Measurements from ENCODE around the gene PDZD4.

DNA sequence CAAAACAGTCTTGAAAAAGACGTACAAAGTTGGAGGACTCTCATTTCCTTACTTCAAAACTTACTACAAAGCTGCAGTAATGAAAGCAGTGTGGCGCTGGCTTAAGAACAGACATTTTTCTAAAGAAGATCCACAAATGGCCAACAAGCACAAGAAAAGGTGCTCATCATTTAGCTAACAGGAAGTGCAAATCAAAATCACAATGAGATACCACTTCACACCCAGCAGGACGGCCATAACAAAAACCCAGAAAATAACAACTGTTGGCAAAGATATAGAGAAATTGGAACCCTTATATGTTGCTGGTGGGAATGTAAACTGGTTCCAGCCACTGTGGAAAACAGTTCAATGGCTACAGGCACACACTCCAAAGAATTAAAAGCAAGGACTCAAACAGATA lies 3.3 kb downstream of the PDZD4 start:
- TF ChIP-seq, protein P1, sequence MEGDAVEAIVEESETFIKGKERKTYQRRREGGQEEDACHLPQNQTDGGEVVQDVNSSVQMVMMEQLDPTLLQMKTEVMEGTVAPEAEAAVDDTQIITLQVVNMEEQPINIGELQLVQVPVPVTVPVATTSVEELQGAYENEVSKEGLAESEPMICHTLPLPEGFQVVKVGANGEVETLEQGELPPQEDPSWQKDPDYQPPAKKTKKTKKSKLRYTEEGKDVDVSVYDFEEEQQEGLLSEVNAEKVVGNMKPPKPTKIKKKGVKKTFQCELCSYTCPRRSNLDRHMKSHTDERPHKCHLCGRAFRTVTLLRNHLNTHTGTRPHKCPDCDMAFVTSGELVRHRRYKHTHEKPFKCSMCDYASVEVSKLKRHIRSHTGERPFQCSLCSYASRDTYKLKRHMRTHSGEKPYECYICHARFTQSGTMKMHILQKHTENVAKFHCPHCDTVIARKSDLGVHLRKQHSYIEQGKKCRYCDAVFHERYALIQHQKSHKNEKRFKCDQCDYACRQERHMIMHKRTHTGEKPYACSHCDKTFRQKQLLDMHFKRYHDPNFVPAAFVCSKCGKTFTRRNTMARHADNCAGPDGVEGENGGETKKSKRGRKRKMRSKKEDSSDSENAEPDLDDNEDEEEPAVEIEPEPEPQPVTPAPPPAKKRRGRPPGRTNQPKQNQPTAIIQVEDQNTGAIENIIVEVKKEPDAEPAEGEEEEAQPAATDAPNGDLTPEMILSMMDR (conservative IDR thresholded peaks at IDR 0.05) = no peak
- no peak for TF ChIP-seq ZFX (IDR thresholded peaks at IDR 0.05)
